OCI-LY1 (cell line): ENCODE data around the gene MEAF6.
"Not testable (repeated sequence)": the region's sequence is repeated elsewhere in the genome, so short reads cannot be mapped to it uniquely, and the experiment has no call there.

Experiments used
- H2AFZ ChIP-seq: fragments of 200-600 bp; sonication (generic), shearing (Covaris generic); 2 replicates; pipeline ENCODE4 v1.6.0; 2014; ENCODE audit warnings: antibody characterized with exemption, mild to moderate bottlenecking, low read length
- H3F3A ChIP-seq: fragments of 200-600 bp; sonication (generic), shearing (Covaris generic); 2 replicates; pipeline ENCODE4 v1.6.0; 2014; ENCODE audit warnings: mild to moderate bottlenecking, antibody characterized with exemption, low read length, moderate library complexity; ENCODE audit not compliant: insufficient read depth
- H3K27ac ChIP-seq: fragments of 200-600 bp; sonication (generic); 2 replicates; pipeline ENCODE4 v1.5.1; 2014; ENCODE audit warnings: low read length, mixed run types, mild to moderate bottlenecking, low read depth; ENCODE audit not compliant: poor library complexity, severe bottlenecking
- H3K27me3 ChIP-seq: fragments of 200-600 bp; sonication (generic); 2 replicates; pipeline ENCODE4 v1.6.0; 2014; ENCODE audit warnings: antibody characterized with exemption, mild to moderate bottlenecking, low read length, moderate library complexity; ENCODE audit not compliant: insufficient read depth
- H3K36me3 ChIP-seq: fragments of 200-600 bp; sonication (generic); 2 replicates; pipeline ENCODE4 v1.6.1; 2014; ENCODE audit warnings: mild to moderate bottlenecking, antibody characterized with exemption, low read length, moderate library complexity, mixed read lengths; ENCODE audit not compliant: insufficient read depth
- H3K4me1 ChIP-seq: fragments of 200-600 bp; sonication (generic); 2 replicates; pipeline ENCODE4 v1.5.1; 2014; ENCODE audit warnings: mild to moderate bottlenecking, low read length, moderate library complexity; ENCODE audit not compliant: insufficient read depth, severe bottlenecking
- H3K4me2 ChIP-seq: fragments of 200-600 bp; sonication (generic), shearing (Covaris generic); 2 replicates; pipeline ENCODE4 v1.6.1; 2014; ENCODE audit warnings: low read length
- H3K4me3 ChIP-seq: fragments of 200-600 bp; sonication (generic); 2 replicates; pipeline ENCODE4 v1.5.1; 2014; ENCODE audit warnings: low read length, low read depth, mild to moderate bottlenecking, mixed read lengths; ENCODE audit not compliant: poor library complexity, severe bottlenecking
- H3K79me2 ChIP-seq: fragments of 200-600 bp; shearing (Covaris generic); 2 replicates; pipeline ENCODE4 v1.6.1; 2016; ENCODE audit warnings: mixed run types, low read length, mixed read lengths; ENCODE audit not compliant: insufficient read depth
- H3K9ac ChIP-seq: fragments of 200-600 bp; sonication (generic), shearing (Covaris generic); 2 replicates; pipeline ENCODE4 v1.6.1; 2014; ENCODE audit warnings: mild to moderate bottlenecking, low read length, mixed read lengths
- H3K9me2 ChIP-seq: fragments of 200-600 bp; sonication (generic), shearing (Covaris generic); 2 replicates; pipeline ENCODE4 v1.6.1; 2014; ENCODE audit warnings: low read depth, mild to moderate bottlenecking, low read length, mixed read lengths
- H3K9me3 ChIP-seq: fragments of 200-600 bp; shearing (Covaris generic); 2 replicates; pipeline ENCODE4 v1.6.1; 2014; ENCODE audit warnings: low read length, mixed read lengths
- H4K20me1 ChIP-seq: fragments of 200-600 bp; sonication (generic), shearing (Covaris generic); 2 replicates; pipeline ENCODE4 v1.6.0; 2016; ENCODE audit warnings: mild to moderate bottlenecking, low read length; ENCODE audit not compliant: insufficient read depth
- EZH2 ChIP-seq: fragments of 200-600 bp; sonication (generic), shearing (Covaris generic); IDR thresholded peaks from 2 replicates; pipeline ENCODE4 v1.8.0; 2017; ENCODE audit warnings: borderline replicate concordance, mixed run types, mild to moderate bottlenecking, antibody characterized with exemption, low read length, moderate library complexity, mixed read lengths
- TF ChIP-seq, protein P1 (sequence below): fragments of 200-600 bp; sonication (generic), shearing (Covaris generic); IDR thresholded peaks from 2 replicates; pipeline ENCODE4 v1.5.1; 2017; ENCODE audit warnings: mild to moderate bottlenecking, antibody characterized with exemption, low read length, moderate library complexity, mixed read lengths

The MEAF6 gene

DNA sequence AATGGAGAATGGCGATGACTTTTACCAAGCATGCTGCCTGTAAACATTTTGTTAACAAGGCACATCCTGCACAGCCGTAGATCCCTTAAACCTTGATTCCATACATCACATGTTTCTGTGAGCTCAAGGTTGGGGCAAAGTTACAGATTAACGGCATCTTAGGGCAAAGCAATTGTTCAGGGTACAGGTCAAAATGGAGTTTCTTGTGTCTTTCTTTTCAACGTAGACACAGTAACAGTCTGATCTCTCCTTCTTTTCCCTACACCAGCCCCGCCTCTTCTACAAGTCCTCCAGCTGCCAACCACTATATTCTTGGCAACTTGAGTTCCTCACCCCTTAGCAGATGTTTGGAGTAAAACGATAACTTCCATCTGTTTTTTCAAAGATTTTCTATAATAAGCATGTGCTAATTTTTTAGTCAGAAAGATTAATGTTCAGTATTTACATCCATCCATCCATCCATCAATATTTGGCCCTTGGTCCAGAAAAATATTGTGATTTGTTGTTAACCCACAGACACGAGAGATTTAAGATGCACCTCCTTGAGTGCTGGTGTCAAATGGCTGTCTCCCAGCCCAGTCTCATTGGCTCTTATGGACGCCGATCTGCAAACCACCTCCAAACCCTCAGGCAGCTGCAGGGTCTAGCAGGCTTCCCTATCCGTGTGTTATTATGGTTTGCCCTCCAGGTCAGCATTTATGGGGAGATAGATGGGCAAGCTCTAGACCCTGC lies 46.0 kb upstream of the MEAF6 start:
- Histone ChIP-seq H3K9me3 (no peaks in the 10 kb centered on the region), H3K4me2 (no peak overlapping the region), H3K9me2 (no peaks in the 10 kb centered on the region), H3K36me3 (peaks cover 10% of the 10 kb centered on the region; the same call in 1 of the 2 replicates), H3K4me3 (no peak overlapping the region), H3K4me1 (peaks cover 5% of the 10 kb centered on the region), H3F3A (no peaks in the 10 kb centered on the region), H3K27ac (no peak overlapping the region), H3K79me2 (no peaks in the 10 kb centered on the region), H3K9ac (no peak overlapping the region), H3K27me3 (no peaks in the 10 kb centered on the region), H2AFZ (no peak overlapping the region), H4K20me1 (no peaks in the 10 kb centered on the region)
- TF ChIP-seq EZH2 = no peak
- TF ChIP-seq, protein P1, sequence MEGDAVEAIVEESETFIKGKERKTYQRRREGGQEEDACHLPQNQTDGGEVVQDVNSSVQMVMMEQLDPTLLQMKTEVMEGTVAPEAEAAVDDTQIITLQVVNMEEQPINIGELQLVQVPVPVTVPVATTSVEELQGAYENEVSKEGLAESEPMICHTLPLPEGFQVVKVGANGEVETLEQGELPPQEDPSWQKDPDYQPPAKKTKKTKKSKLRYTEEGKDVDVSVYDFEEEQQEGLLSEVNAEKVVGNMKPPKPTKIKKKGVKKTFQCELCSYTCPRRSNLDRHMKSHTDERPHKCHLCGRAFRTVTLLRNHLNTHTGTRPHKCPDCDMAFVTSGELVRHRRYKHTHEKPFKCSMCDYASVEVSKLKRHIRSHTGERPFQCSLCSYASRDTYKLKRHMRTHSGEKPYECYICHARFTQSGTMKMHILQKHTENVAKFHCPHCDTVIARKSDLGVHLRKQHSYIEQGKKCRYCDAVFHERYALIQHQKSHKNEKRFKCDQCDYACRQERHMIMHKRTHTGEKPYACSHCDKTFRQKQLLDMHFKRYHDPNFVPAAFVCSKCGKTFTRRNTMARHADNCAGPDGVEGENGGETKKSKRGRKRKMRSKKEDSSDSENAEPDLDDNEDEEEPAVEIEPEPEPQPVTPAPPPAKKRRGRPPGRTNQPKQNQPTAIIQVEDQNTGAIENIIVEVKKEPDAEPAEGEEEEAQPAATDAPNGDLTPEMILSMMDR = no peak

DNA sequence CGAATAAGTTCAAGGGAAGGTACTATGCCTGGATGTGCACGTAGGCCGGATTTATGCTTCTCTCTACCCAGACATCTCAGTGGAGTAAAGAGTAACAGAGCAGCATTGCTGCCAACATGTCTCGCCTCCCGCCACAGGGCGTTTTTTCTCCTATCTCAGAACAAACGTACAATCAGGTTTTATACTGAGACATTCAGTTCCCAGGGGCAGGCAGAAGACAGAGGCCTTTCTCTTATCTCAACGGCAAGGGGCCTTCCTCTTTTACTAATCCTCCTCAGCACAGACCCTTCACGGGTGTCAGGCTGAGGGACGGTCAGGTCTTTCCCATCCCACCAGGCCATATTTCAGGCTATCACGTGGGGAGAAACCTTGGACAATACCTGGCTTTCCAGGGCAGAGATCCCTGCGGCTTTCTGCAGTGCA lies 45.4 kb upstream of the MEAF6 start:
- H3K36me3 ChIP-seq, H3K27ac ChIP-seq, H3K79me2 ChIP-seq, H3K27me3 ChIP-seq, H3F3A ChIP-seq, H3K4me2 ChIP-seq, H3K9me2 ChIP-seq, H3K4me1 ChIP-seq, H2AFZ ChIP-seq, H3K9ac ChIP-seq, H3K9me3 ChIP-seq, H4K20me1 ChIP-seq, H3K4me3 ChIP-seq: not testable (repeated sequence)

DNA sequence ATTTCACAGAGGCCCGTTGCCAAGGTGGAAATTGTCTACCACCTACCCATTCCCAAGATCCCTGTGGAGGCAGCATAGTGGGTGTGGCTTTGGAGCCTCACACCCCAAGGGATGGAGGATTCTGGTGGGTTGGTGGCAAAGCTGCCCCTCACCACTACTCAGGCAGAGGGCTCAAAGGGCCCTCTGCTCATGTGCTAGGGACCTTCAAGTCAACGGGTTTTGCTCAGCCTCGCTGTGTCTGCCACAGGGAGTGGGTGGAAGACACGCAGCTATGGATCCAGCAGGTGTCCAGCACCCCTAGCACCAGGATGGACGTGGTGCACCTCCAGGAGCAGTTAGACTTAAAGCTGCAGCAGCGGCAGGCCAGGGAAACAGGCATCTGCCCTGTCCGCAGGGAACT lies 44.5 kb upstream of the MEAF6 start:
- Histone ChIP-seq H4K20me1 (no peaks in the 10 kb centered on the region), H3K9ac (no peak overlapping the region), H3K4me2 (no peak overlapping the region), H3F3A (no peaks in the 10 kb centered on the region), H3K4me3 (no peak overlapping the region), H3K9me3 (peaks cover 8% of the 10 kb centered on the region), H3K27me3 (no peaks in the 10 kb centered on the region), H3K9me2 (no peaks in the 10 kb centered on the region), H3K36me3 (no peaks in the 10 kb centered on the region; the same call in 1 of the 2 replicates), H2AFZ (no peak overlapping the region), H3K27ac (no peak overlapping the region), H3K4me1 (peaks cover 5% of the 10 kb centered on the region), H3K79me2 (no peaks in the 10 kb centered on the region)
- TF ChIP-seq, protein P1 = no peak
- TF ChIP-seq EZH2 = no peak

DNA sequence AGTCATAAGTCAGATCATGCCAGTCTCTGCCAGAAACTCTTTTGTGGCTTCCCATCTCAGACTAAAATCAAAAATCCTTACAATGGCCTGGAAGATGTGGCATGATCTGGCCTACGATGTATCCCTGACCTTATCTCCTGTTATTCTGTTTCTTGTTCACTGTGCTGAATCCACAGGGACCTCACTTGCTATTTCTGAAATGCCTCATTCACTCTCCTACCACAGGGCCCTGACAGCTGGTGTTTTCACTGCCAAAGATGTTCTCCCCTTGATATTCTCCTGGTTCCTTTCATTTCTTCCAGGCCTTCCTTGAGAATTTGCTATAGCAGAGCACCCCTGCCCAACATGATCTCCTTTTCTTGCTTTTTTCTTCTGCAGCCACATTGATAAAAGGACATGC lies 43.8 kb upstream of the MEAF6 start:
- H3K9me3 ChIP-seq = peaks cover 8% of the 10 kb centered on the region
- no peak for TF ChIP-seq EZH2
- TF ChIP-seq, protein P1 = no peak
- peaks cover 7% of the 10 kb centered on the region for H3K4me1 ChIP-seq
- no peak overlapping the region for H3K4me3 ChIP-seq
- no peaks in the 10 kb centered on the region for H3F3A ChIP-seq
- no peak overlapping the region for H3K4me2 ChIP-seq
- H3K36me3 ChIP-seq = no peaks in the 10 kb centered on the region; the same call in 1 of the 2 replicates
- H3K79me2 ChIP-seq = peaks cover 4% of the 10 kb centered on the region
- no peak overlapping the region for H3K27ac ChIP-seq
- H3K9me2 ChIP-seq = no peaks in the 10 kb centered on the region
- no peaks in the 10 kb centered on the region for H4K20me1 ChIP-seq
- no peaks in the 10 kb centered on the region for H3K27me3 ChIP-seq
- H2AFZ ChIP-seq = no peak overlapping the region
- H3K9ac ChIP-seq = no peak overlapping the region
